Immature natural killer cell (primary cell): ENCODE results near the gene AQP1. TPM values are rescaled to one million over a fixed set of nuclear protein-coding genes. Genes with fewer than 3 reads are reported as not detected.

Source experiments
- DNase-seq, 3 donors: peaks; one replicate each; pipeline ENCODE4 v3.0.0; 2022; ENCODE audit warnings: mixed read lengths in 1 of 3
- H3K27ac Mint-ChIP-seq, 6 donors: one replicate each; pipeline ENCODE4 v1.8.0; 2020; ENCODE audit warnings: mixed read lengths in 6 of 6, mild to moderate bottlenecking in 5 of 6, inconsistent platforms in 4 of 6, moderate library complexity in 3 of 6
- H3K27me3 Mint-ChIP-seq, 3 donors: one replicate each; pipeline ENCODE4 v1.8.0; 2020 to 2021; ENCODE audit warnings: low read depth in 3 of 3, mild to moderate bottlenecking in 3 of 3, mixed read lengths in 3 of 3, moderate library complexity in 3 of 3, inconsistent platforms in 1 of 3
- H3K36me3 Mint-ChIP-seq, 3 donors: one replicate each; pipeline ENCODE4 v1.8.0; 2020; ENCODE audit warnings: mixed read lengths in 3 of 3, inconsistent platforms in 2 of 3, mild to moderate bottlenecking in 2 of 3
- H3K4me1 Mint-ChIP-seq, 2 donors: one replicate each; pipeline ENCODE4 v1.8.0; 2020; ENCODE audit warnings: inconsistent platforms in 2 of 2, mild to moderate bottlenecking in 2 of 2, mixed read lengths in 2 of 2, moderate library complexity in 1 of 2
- H3K4me3 Mint-ChIP-seq, 5 donors: one replicate each; pipeline ENCODE4 v1.8.0; 2020; ENCODE audit warnings: mild to moderate bottlenecking in 5 of 5, mixed read lengths in 5 of 5, inconsistent platforms in 3 of 5, moderate library complexity in 3 of 5
- H3K9me3 Mint-ChIP-seq, 6 donors: one replicate each; pipeline ENCODE4 v1.8.0; 2020; ENCODE audit warnings: mild to moderate bottlenecking in 6 of 6, mixed read lengths in 6 of 6, inconsistent platforms in 4 of 6, moderate library complexity in 3 of 6
- polyA plus RNA-seq, 3 donors: library from polyadenylated mRNA; unstranded; fragments of 300-500 nt; fragmentation: Illumina TruSeq; gene quantifications; one replicate each; pipeline ENCODE4 v1.2.3, GENCODE V29; 2021

The AQP1 gene
- under 1 TPM in 1 of 3 donors, not detected in 2; 0.08 TPM for polyA plus RNA-seq

DNA sequence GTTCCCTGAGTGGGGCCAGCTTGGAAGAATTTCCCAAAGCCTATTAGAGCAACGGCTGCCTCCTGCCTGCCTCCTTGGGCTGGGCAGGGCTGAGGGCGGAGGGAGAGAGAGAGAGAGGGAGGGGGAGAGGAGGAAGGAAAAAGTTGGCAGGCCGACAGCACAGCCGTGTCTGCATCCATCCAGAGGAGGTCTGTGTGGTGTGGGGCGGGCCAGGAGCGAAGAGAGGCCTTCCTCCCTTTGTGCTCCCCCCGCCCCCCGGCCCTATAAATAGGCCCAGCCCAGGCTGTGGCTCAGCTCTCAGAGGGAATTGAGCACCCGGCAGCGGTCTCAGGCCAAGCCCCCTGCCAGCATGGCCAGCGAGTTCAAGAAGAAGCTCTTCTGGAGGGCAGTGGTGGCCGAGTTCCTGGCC lies at the start of gene AQP1:
TSS of gene AQP1 (plus strand) at position 293 of the 409 bp plus-strand sequence. CDS start at position 350, 57 bp downstream.
- no peaks in the 10 kb centered on the region for H3K9me3 Mint-ChIP-seq
- H3K27me3 Mint-ChIP-seq, result peaks cover 0 to 2% (median 2%) of the 10 kb centered on the region in 3 donors
- no peaks in the 10 kb centered on the region for H3K4me1 Mint-ChIP-seq
- DNase-seq, result no peak
- H3K36me3 Mint-ChIP-seq, result no peaks in the 10 kb centered on the region
- H3K4me3 Mint-ChIP-seq, result no peak within 1 kb of the TSS
- no peak within 1 kb of the TSS for H3K27ac Mint-ChIP-seq

DNA sequence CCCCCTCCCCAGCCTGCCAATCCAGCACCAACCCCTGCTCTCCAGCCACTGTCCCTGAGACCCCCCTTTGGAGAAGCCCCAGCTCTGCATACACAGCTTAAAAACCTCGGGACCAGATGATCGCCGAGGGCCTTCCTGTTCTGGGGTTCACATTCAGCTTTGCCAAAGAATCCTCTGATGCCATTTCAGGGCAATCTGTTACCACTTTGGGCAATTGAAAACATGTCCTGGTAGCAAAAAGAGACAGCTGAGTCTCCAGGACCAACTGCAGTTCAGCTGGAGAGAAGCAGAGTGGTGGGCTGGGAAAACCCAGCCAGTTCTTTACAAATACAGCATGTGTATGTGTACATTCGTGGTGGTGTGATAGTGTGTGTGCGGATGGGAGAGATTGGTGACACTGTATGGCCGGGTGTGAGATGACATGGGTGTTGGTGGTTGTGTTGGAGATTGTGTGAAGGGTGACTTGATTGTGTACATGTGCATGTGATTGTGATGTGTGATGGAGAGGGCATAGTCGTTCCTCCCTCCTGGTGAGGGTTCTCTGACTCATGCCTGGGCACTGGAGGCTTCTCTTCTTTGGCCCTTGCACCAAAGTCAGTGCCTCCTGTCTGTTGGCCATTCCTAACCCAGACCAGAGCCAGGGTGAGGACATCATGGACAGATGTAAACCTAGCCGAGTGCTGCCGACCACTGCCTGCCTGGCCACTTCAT lies 48.5 kb upstream of the AQP1 start:
- peaks cover 0 to 2% (median 2%) of the 10 kb centered on the region in 3 donors for H3K27me3 Mint-ChIP-seq
- H3K4me1 Mint-ChIP-seq, result no peaks in the 10 kb centered on the region
- no peak for DNase-seq
- H3K9me3 Mint-ChIP-seq, result no peaks in the 10 kb centered on the region
- H3K36me3 Mint-ChIP-seq, result no peaks in the 10 kb centered on the region
- no peak overlapping the region for H3K4me3 Mint-ChIP-seq
- H3K27ac Mint-ChIP-seq, result no peak overlapping the region

DNA sequence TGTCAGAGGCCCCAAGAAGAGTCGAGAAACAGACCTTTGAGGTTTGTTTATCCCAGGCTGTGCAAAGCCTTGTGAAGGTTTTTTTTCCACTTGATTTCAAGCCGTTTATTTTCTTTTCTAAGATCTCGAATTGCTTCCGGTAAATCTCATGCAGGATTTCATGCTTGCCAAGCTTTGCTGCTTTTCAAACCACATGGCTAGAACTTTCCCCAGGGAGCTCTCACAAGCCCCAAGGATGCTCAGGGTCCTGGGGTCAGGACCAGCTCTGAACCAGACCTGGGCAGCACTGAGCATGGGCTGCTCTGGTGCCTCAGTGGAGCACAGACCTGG lies 48.0 kb upstream of the AQP1 start:
- Mint-ChIP-seq H3K4me1 (no peaks in the 10 kb centered on the region), H3K36me3 (no peaks in the 10 kb centered on the region), H3K27ac (no peak overlapping the region), H3K4me3 (no peak overlapping the region), H3K27me3 (peaks cover 0 to 2% (median 2%) of the 10 kb centered on the region in 3 donors), H3K9me3 (no peaks in the 10 kb centered on the region)
- DNase-seq, result no peak

DNA sequence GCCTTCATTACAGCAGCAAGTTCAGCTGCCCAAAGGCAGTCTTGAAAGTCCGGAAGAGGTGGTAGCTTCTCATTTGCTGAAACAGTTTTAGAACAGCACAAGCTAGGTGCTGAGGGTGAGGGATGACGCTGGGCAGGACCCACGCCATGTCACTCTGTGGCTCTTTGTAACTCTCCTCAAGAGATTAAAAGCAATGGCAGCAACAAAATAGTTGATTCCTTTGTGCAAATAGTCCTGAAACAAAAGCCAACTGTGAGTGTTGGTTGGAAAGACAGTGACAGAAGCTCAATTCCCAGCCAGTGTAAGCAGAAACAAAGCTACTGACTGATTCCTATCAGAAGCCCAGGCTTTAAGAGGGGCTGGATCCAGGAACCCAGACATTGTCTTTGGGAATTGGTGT lies 47.6 kb upstream of the AQP1 start:
- DNase-seq, result no peak
- Mint-ChIP-seq H3K4me1 (no peaks in the 10 kb centered on the region), H3K36me3 (no peaks in the 10 kb centered on the region), H3K27ac (no peak overlapping the region), H3K9me3 (no peaks in the 10 kb centered on the region), H3K27me3 (peaks cover 0 to 2% (median 2%) of the 10 kb centered on the region in 3 donors), H3K4me3 (no peak overlapping the region)

DNA sequence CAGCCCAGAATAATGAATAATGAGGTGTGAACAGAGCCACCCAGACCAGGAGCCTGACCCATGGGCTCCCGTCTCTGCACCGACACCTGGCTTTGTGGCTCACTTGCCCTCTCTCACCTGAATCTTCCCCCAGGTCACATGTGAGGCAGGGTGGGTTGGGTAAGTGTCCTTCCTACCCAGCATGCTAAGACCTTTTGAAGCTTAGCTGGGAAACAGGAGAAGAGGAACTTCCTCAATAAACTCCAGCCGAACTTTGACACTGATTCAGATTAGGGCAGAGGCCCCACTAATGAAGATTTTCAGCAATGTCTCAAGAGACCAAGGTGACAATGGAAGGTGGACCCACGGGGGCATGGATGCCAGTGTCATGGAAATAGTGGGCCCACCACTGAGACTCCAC lies 46.6 kb upstream of the AQP1 start:
- Mint-ChIP-seq H3K27me3 (peaks cover 0 to 2% (median 2%) of the 10 kb centered on the region in 3 donors), H3K27ac (no peak overlapping the region), H3K4me1 (no peaks in the 10 kb centered on the region), H3K36me3 (no peaks in the 10 kb centered on the region), H3K9me3 (no peaks in the 10 kb centered on the region), H3K4me3 (no peak overlapping the region)
- DNase-seq, result no peak

DNA sequence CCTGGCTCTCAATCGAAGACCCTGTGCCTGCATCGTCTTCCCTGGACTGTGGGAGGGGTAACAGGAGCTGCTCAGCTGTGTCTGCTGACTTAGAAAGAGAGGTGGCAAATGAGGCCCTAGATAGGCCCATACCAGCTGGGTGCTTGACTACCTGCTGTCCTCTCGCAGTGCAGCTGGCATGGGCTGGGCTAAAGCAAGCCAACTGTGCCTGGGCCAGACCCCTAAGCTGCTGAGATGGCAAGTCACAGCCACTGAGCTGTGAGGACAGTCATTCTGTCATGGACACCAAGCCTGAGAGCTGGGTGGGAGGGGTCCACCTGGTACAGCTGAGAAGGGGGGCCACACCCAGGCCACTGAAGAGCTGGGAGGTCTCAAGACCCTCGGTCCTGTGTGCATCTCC lies 45.8 kb upstream of the AQP1 start:
- DNase-seq, result no peak
- no peaks in the 10 kb centered on the region for H3K36me3 Mint-ChIP-seq
- no peaks in the 10 kb centered on the region for H3K4me1 Mint-ChIP-seq
- H3K27ac Mint-ChIP-seq, result no peak overlapping the region
- H3K9me3 Mint-ChIP-seq, result no peaks in the 10 kb centered on the region
- peaks cover 0 to 2% (median 0%) of the 10 kb centered on the region in 3 donors for H3K27me3 Mint-ChIP-seq
- no peak overlapping the region for H3K4me3 Mint-ChIP-seq

DNA sequence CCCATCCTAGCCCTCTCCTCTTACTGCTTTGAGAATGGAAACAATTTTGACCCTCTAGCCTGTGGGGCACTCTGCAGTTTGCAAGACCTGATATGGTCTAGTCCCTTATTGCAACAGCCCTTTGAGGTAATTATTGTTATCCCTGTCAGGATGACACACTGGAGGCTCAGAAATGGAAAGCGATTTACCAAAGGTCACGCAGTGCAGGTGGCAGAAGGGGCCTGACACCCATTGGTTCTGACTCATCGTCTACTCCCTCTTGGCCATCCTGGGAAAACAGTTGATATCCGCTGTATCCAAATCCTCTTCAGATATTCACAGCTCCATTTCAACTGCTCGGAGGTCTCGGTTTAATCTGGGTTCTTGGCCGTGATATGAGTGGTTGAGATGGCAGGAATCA lies 44.7 kb upstream of the AQP1 start:
- Mint-ChIP-seq H3K9me3 (no peaks in the 10 kb centered on the region), H3K36me3 (no peaks in the 10 kb centered on the region), H3K27ac (no peak overlapping the region), H3K4me1 (no peaks in the 10 kb centered on the region), H3K27me3 (peaks cover 0 to 2% (median 0%) of the 10 kb centered on the region in 3 donors), H3K4me3 (no peak overlapping the region)
- no peak for DNase-seq

DNA sequence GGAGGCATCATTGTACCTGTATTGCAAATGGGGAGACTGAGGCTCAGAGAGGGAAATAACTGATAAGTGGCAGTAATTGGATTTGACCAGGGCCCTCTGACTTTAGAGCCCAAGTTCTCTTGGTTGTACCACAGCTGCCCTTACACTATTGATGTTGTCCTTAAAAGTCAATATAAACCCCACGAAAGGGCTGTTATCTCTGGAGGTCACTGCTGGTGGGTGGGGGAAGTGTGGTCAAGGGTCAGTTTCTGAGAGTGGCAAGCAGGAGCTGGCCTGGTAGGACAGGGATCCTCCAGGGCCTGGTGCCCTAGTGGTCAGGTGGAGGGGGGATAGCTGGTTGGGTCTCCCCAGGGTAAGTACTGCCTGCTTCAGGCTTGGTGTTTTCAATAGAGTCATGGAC lies 44.2 kb upstream of the AQP1 start:
- H3K9me3 Mint-ChIP-seq, result no peaks in the 10 kb centered on the region
- peaks cover 0 to 2% (median 0%) of the 10 kb centered on the region in 3 donors for H3K27me3 Mint-ChIP-seq
- no peaks in the 10 kb centered on the region for H3K36me3 Mint-ChIP-seq
- H3K4me1 Mint-ChIP-seq, result no peaks in the 10 kb centered on the region
- H3K4me3 Mint-ChIP-seq, result no peak overlapping the region
- DNase-seq, result no peak
- no peak overlapping the region for H3K27ac Mint-ChIP-seq

DNA sequence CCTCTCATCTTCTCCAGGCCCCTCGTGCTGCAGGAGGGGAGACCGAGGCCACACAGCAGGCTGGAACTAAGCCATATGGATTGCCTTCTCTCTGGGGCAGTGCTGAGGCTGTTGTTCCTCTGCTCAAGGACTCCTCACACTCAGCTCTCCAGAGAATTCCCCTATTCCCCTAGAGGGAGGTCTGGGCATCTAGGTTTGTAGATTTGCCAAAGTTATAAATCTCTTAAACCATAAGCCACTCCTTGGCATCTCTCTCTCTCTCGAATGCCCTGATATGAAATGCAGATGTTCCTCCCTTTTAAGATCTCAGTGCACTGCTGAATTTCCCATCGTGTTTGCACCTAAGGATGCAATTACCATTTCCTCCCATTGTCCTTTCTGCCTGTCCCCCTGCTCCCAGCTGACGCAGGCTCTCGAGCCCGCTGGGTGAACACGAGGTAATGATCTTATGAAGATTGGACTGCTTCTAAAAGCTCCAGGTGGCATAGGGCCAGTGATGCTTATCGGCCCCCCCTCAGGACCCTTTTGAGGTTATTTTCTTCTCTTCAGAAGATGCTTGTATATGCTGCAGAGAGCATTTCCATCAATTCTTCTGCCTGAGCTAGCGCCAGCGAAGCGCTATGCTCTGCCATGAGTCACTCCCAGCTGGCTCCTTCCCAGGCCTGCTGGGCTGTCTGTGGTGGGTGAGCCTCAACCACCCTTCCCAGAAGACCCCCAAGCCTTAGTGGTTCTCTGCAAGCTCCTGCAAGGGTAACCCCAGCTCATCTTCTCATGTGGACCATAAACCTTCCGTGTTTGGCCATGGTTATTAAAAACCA lies 41.6 kb upstream of the AQP1 start:
- Mint-ChIP-seq H3K4me1 (no peaks in the 10 kb centered on the region), H3K27ac (no peak overlapping the region), H3K27me3 (peaks cover 0 to 2% (median 0%) of the 10 kb centered on the region in 3 donors), H3K4me3 (no peak overlapping the region), H3K36me3 (no peaks in the 10 kb centered on the region), H3K9me3 (no peaks in the 10 kb centered on the region)
- no peak for DNase-seq

DNA sequence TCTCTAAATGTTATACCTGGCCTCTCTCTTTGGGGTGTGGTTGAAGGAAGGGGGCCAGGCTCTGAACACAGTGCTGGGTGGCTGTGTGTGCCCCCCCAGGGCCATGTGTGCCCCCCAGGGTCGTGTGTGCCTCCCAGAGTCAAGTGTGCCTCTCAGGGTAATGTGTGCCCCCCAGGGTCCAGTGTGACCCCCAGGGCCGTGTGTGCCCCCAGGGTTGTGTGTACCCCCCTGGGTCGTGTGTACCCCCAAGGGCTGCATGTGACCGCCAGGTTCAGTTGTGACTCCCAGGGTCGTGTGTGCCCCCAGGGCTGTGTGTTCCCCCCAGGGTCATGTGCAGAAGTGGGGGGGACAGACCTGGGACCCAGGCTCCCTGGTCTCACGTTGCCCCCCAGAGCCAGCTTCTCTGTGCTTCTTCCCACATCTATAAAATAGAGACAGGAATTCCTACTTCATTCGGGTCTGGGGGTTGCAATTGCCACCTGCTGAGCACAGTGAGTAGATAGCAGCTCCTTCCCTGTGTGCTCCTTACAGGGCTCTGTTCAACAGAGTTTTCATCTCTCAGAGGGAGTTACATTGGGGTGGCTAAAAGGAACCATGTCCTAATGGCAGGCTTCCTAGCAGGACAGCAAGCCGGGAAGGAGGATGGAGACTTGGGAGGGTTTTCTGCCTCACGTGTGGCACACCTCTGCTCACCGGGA lies 40.7 kb upstream of the AQP1 start:
- H3K4me3 Mint-ChIP-seq, result no peak overlapping the region
- H3K27me3 Mint-ChIP-seq, result peaks cover 0 to 2% (median under 1%) of the 10 kb centered on the region in 3 donors
- no peak overlapping the region for H3K27ac Mint-ChIP-seq
- H3K9me3 Mint-ChIP-seq, result no peaks in the 10 kb centered on the region
- H3K36me3 Mint-ChIP-seq, result peaks cover 0 to 4% (median 3%) of the 10 kb centered on the region in 3 donors
- H3K4me1 Mint-ChIP-seq, result no peaks in the 10 kb centered on the region
- DNase-seq, result no peak

DNA sequence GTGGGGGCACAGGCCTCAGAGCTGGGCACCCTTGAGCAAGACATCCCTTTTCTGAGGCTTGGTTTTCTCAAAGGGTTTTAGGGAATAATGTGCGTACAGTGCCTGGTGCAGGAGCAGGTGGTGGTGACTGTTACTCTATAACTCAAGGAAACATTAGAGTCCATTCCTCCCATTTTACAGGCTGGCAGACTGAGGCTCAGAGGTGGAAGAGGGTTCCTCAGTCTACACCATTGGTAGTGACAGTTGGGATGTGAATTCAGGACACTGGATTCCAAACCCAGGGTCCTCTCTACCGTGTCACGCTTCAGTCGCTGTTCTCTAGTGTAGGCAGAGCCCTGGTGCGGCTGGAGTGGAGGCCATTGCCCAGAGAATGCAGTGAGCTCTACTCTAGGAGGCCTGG lies 40.0 kb upstream of the AQP1 start:
- H3K27me3 Mint-ChIP-seq, result peaks cover 0 to 2% (median 1%) of the 10 kb centered on the region in 3 donors
- H3K9me3 Mint-ChIP-seq, result no peaks in the 10 kb centered on the region
- DNase-seq, result no peak
- no peaks in the 10 kb centered on the region for H3K4me1 Mint-ChIP-seq
- peaks cover 0 to 4% (median 3%) of the 10 kb centered on the region in 3 donors for H3K36me3 Mint-ChIP-seq
- no peak overlapping the region for H3K27ac Mint-ChIP-seq
- H3K4me3 Mint-ChIP-seq, result no peak overlapping the region

DNA sequence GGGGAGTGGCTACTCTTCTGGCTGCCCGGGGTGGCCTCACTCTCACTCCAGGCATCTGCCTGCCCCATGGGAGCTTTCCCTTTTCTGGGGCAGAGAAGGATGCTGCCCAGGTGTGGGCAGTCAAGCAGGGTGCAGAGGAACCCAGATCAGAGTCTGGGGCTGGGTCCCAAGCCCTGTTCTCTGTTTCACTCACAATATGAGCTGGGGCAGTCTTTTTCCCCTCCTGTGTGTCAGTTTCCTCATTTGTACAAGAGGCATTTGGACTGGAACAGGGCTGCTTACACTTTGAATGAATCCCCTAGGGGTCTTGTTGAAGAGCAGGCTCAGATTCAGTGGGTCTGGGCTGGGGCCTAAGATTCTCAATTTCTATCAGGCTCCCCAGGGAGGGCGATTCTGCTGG lies 38.4 kb upstream of the AQP1 start:
- no peaks in the 10 kb centered on the region for H3K9me3 Mint-ChIP-seq
- DNase-seq, result no peak
- peaks cover 0 to 4% (median 3%) of the 10 kb centered on the region in 3 donors for H3K36me3 Mint-ChIP-seq
- H3K27me3 Mint-ChIP-seq, result peaks cover 0 to 3% (median 2%) of the 10 kb centered on the region in 3 donors
- no peak overlapping the region for H3K27ac Mint-ChIP-seq
- H3K4me1 Mint-ChIP-seq, result no peaks in the 10 kb centered on the region
- no peak overlapping the region for H3K4me3 Mint-ChIP-seq

DNA sequence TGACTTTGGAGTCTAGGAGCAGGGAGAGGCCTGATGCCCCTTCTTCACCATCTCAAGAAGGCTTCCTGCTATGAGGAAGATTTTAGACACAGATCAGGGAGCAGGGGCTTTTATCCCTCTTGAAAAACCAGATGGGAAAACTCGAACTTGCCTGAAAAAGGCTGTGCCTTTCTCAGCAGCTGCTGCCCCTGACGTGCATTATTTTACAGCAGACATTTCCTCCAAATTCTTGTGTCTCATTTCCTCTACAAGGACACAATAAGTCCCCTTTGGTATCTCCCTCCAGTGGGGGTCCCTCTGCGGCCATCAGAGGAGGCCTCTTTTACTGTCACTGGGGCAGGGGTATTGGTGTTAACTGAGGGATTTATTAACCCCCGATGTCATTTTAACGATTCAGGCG lies 38.0 kb upstream of the AQP1 start:
- Mint-ChIP-seq H3K9me3 (no peaks in the 10 kb centered on the region), H3K4me3 (no peak overlapping the region), H3K4me1 (no peaks in the 10 kb centered on the region), H3K36me3 (peaks cover 0 to 4% (median 3%) of the 10 kb centered on the region in 3 donors), H3K27me3 (peaks cover 0 to 3% (median 2%) of the 10 kb centered on the region in 3 donors), H3K27ac (no peak overlapping the region)
- no peak for DNase-seq
